Measurements from ENCODE around the gene LRMDA.

GRCh38 chr10:75440271-75440793 is 8.9 kb downstream of the LRMDA start:
- TF ChIP-seq CTCF (IDR thresholded peaks at IDR 0.05) = no peak
- TF ChIP-seq POLR2A (IDR thresholded peaks at IDR 0.05) = no peak

Measured in body of pancreas (tissue), 4 donors.